OCI-LY1 (cell line): ENCODE measurements around the gene CNTNAP2.

Experiments
- CTCF ChIP-seq: fragments of 200-600 bp; sonication (generic), shearing (Covaris generic); IDR thresholded peaks from 2 replicates; pipeline ENCODE4 v1.5.1; 2017; ENCODE audit warnings: mild to moderate bottlenecking, antibody characterized with exemption, low read length, moderate library complexity, mixed read lengths
- EZH2 ChIP-seq: fragments of 200-600 bp; sonication (generic), shearing (Covaris generic); IDR thresholded peaks from 2 replicates; pipeline ENCODE4 v1.8.0; 2017; ENCODE audit warnings: borderline replicate concordance, mixed run types, mild to moderate bottlenecking, antibody characterized with exemption, low read length, moderate library complexity, mixed read lengths

DNA sequence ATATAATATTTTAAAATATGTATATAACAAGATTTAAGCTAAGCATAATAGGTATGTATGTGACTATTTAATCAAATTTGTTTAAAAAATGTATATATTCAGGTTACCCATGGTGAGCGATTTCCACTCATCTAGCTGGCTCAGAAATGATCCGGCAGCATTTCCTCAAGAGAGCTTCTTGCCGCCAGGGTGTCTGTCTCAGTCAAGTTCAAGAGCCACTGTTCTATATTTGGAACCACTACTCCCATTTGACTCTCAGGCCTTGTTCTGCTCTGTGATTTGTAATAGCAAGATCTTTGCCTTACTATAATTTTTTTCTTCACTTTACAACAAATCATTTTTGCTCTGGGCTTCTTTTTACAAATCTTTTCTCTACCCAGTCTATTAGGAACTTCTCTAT lies 48.7 kb upstream of the CNTNAP2 start:
- TF ChIP-seq CTCF, result no peak
- no peak for TF ChIP-seq EZH2
